ENCODE data around the gene VWA3B. TPM values are rescaled to one million over a fixed set of nuclear protein-coding genes. Genes with fewer than 3 reads are reported as not detected.

The VWA3B gene
- total RNA-seq, 2 donors from 2014 or later, result 4.0 TPM; not detected in 1

GRCh38 chr2:98070081-98070480 lies 16.9 kb upstream of the VWA3B start:
- no peak overlapping the region for H3K27ac ChIP-seq
- H3K36me3 ChIP-seq, result no peaks in the 10 kb centered on the region
- H3K9me3 ChIP-seq, result no peaks in the 10 kb centered on the region
- 74% methylated on average over 11 of the region's 11 CpGs for WGBS
- no peaks in the 10 kb centered on the region for H3K27me3 ChIP-seq (replicated peaks; ENCODE audit: insufficient read depth)
- no peak overlapping the region for H3K4me3 ChIP-seq
- TF ChIP-seq CTCF (IDR thresholded peaks at IDR 0.05), result no peak
- no peak for TF ChIP-seq POLR2AphosphoS5 (IDR thresholded peaks at IDR 0.05)
- TF ChIP-seq POLR2A (IDR thresholded peaks at IDR 0.05), result no peak
- intact Hi-C loops (cut with DNase I), result no loop called here
- no peak for DNase-seq (ENCODE audit: low spot score)
- no peaks in the 10 kb centered on the region for H3K4me1 ChIP-seq (replicated peaks)

GRCh38 chr2:98072442-98072841 lies 14.5 kb upstream of the VWA3B start:
- no peaks in the 10 kb centered on the region for H3K9me3 ChIP-seq
- 82% methylated on average over 7 of the region's 7 CpGs for WGBS
- TF ChIP-seq CTCF (IDR thresholded peaks at IDR 0.05), result no peak
- TF ChIP-seq POLR2AphosphoS5 (IDR thresholded peaks at IDR 0.05), result no peak
- no peak for TF ChIP-seq POLR2A (IDR thresholded peaks at IDR 0.05)
- no peaks in the 10 kb centered on the region for H3K36me3 ChIP-seq
- no peak overlapping the region for H3K27ac ChIP-seq
- no peak for DNase-seq (ENCODE audit: low spot score)
- no peak overlapping the region for H3K4me3 ChIP-seq
- H3K27me3 ChIP-seq (replicated peaks; ENCODE audit: insufficient read depth), result no peaks in the 10 kb centered on the region
- H3K4me1 ChIP-seq (replicated peaks), result no peaks in the 10 kb centered on the region
- intact Hi-C loops (cut with DNase I), result no loop called here

GRCh38 chr2:98078701-98079100 lies 8.3 kb upstream of the VWA3B start:
- Histone ChIP-seq H3K4me3 (no peak overlapping the region), H3K4me1 (replicated peaks) (no peaks in the 10 kb centered on the region), H3K27ac (no peak overlapping the region), H3K27me3 (replicated peaks; ENCODE audit: insufficient read depth) (no peaks in the 10 kb centered on the region), H3K9me3 (no peaks in the 10 kb centered on the region), H3K36me3 (no peaks in the 10 kb centered on the region)
- WGBS, result 89% methylated on average over 2 of the region's 2 CpGs
- no peak for DNase-seq (ENCODE audit: low spot score)
- intact Hi-C loops (cut with DNase I), result no loop called here
- TF ChIP-seq POLR2A (IDR thresholded peaks at IDR 0.05) (no peak), CTCF (IDR thresholded peaks at IDR 0.05) (no peak), POLR2AphosphoS5 (IDR thresholded peaks at IDR 0.05) (no peak)

GRCh38 chr2:98084151-98084868 lies 2.7 kb upstream of the VWA3B start:
- 48% methylated on average over 5 of the region's 5 CpGs for WGBS
- intact Hi-C loops (cut with DNase I), result no loop called here
- DNase-seq (ENCODE audit: low spot score), result no peak
- Histone ChIP-seq H3K4me1 (replicated peaks) (no peaks in the 10 kb centered on the region), H3K4me3 (no peak overlapping the region), H3K36me3 (no peaks in the 10 kb centered on the region), H3K9me3 (no peaks in the 10 kb centered on the region), H3K27ac (no peak overlapping the region), H3K27me3 (replicated peaks; ENCODE audit: insufficient read depth) (no peaks in the 10 kb centered on the region)
- TF ChIP-seq CTCF (IDR thresholded peaks at IDR 0.05) (no peak), POLR2A (IDR thresholded peaks at IDR 0.05) (no peak), POLR2AphosphoS5 (IDR thresholded peaks at IDR 0.05) (no peak)

GRCh38 chr2:98084869-98085238 lies 2.1 kb upstream of the VWA3B start:
- WGBS, result 42% methylated on average over 3 of the region's 3 CpGs
- Histone ChIP-seq H3K4me1 (replicated peaks) (no peaks in the 10 kb centered on the region), H3K27me3 (replicated peaks; ENCODE audit: insufficient read depth) (no peaks in the 10 kb centered on the region), H3K4me3 (no peak overlapping the region), H3K9me3 (no peaks in the 10 kb centered on the region), H3K36me3 (no peaks in the 10 kb centered on the region), H3K27ac (no peak overlapping the region)
- intact Hi-C loops (cut with DNase I), result no loop called here
- TF ChIP-seq CTCF (IDR thresholded peaks at IDR 0.05) (no peak), POLR2AphosphoS5 (IDR thresholded peaks at IDR 0.05) (peak; percentile 23)
- DNase-seq (ENCODE audit: low spot score), result no peak

Data from prostate gland (tissue), 2 donors.